Upper lobe of right lung (tissue), 1 donor: ENCODE measurements around the gene TMED8. TPM values are rescaled to one million over a fixed set of nuclear protein-coding genes. Genes with fewer than 3 reads are reported as not detected.
A peak's percentile ranks its signal among the peaks of the same experiment; 100 is the strongest.

ENCODE experiments used
- ATAC-seq: fragments of 200-7000 bp; cut with Tn5 transposase; one replicate; pipeline ENCODE4 v1.9.1; 2020; ENCODE audit warnings: mild to moderate bottlenecking, moderate library complexity
- DNase-seq: peaks from one replicate; pipeline ENCODE4 v3.0.0-alpha.2; 2020
- H3K27ac ChIP-seq: fragments of 200-600 bp; one replicate; pipeline ENCODE4 v1.8.0; 2022
- H3K27me3 ChIP-seq: fragments of 200-600 bp; one replicate; pipeline ENCODE4 v1.8.0; 2022; ENCODE audit warnings: mild to moderate bottlenecking
- H3K36me3 ChIP-seq: fragments of 200-600 bp; one replicate; pipeline ENCODE4 v1.8.0; 2022
- H3K4me1 ChIP-seq: fragments of 200-600 bp; one replicate; pipeline ENCODE4 v1.8.0; 2022
- H3K4me3 ChIP-seq: fragments of 200-600 bp; one replicate; pipeline ENCODE4 v1.8.0; 2022; ENCODE audit warnings: mild to moderate bottlenecking
- H3K9me3 ChIP-seq: fragments of 200-600 bp; one replicate; pipeline ENCODE4 v1.8.0; 2022
- intact Hi-C: fragments of 100-400 bp; cut with DNase I; formaldehyde crosslinking; loops from one replicate; pipeline ENCODE4 v1.11.0; 2022
- total RNA-seq: library from RNA; stranded (reverse); fragmentation: NEBNext Ultra II Directional; extraction: Animal tissue kit (Norgen Biotek cat#: 25700); gene quantifications from one replicate; pipeline ENCODE4 v1.2.1, GENCODE V29; 2021
- TF ChIP-seq, protein P1 (sequence below): fragments of 200-600 bp; IDR thresholded peaks from one replicate; pipeline ENCODE4 v1.8.0; 2022; ENCODE audit warnings: antibody characterized with exemption
- donor health status: DM: no; HTN: yes; CAD: no; lungs with severe emphysema.

TMED8 gene
- total RNA-seq, 1 donor from 2014 or later = 11.3 TPM

DNA sequence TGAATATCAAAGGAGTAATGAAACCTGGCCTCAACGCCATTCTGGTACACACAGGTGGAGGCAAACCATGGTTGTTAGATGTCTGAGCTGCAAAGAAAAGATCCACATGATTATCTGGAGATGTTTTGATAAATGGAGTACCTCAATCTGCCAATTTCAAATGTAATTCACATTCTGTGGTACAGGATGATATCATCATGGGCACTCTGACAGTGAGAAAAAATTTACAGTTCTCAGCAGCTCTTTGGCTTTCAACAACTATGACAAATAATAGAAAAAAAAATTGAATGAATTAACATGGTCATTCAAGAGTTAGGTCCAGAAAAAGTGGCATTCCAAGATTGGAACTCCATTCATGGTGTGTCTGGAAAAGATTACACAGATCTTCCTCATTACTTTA, 17.3 kb downstream of the TMED8 start:
- no peak overlapping the region for H3K27ac ChIP-seq
- intact Hi-C loops = no loop called here
- no peaks in the 10 kb centered on the region for H3K27me3 ChIP-seq
- H3K9me3 ChIP-seq = no peaks in the 10 kb centered on the region
- ATAC-seq = no peak
- no peak for DNase-seq
- TF ChIP-seq, protein P1, sequence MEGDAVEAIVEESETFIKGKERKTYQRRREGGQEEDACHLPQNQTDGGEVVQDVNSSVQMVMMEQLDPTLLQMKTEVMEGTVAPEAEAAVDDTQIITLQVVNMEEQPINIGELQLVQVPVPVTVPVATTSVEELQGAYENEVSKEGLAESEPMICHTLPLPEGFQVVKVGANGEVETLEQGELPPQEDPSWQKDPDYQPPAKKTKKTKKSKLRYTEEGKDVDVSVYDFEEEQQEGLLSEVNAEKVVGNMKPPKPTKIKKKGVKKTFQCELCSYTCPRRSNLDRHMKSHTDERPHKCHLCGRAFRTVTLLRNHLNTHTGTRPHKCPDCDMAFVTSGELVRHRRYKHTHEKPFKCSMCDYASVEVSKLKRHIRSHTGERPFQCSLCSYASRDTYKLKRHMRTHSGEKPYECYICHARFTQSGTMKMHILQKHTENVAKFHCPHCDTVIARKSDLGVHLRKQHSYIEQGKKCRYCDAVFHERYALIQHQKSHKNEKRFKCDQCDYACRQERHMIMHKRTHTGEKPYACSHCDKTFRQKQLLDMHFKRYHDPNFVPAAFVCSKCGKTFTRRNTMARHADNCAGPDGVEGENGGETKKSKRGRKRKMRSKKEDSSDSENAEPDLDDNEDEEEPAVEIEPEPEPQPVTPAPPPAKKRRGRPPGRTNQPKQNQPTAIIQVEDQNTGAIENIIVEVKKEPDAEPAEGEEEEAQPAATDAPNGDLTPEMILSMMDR = no peak
- no peaks in the 10 kb centered on the region for H3K4me1 ChIP-seq
- no peaks in the 10 kb centered on the region for H3K36me3 ChIP-seq
- H3K4me3 ChIP-seq = no peak overlapping the region

DNA sequence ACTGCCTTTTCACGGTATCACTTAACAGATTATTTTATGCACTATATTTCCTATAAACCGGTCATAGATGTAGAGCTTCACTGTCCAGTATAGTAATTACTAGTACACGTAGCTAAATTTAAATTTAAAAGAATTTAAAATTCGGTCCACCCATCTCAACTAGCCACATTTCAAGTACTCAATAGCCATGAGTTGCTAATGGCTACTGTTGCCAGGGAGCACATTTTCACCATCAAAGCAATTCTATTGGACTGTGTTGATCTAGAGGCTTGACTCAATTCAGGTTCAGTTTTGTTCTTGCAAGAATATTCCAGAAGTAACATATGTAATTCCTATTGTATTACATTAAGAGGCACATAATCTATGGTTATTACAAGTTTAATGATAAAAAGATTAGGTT, 20.0 kb downstream of the TMED8 start:
- H3K9me3 ChIP-seq = no peaks in the 10 kb centered on the region
- H3K36me3 ChIP-seq = no peaks in the 10 kb centered on the region
- H3K4me1 ChIP-seq = no peaks in the 10 kb centered on the region
- no peak for ATAC-seq
- H3K27me3 ChIP-seq = no peaks in the 10 kb centered on the region
- no peak for DNase-seq
- H3K27ac ChIP-seq = no peak overlapping the region
- intact Hi-C loops = no loop called here
- TF ChIP-seq, protein P1 = no peak
- no peak overlapping the region for H3K4me3 ChIP-seq

DNA sequence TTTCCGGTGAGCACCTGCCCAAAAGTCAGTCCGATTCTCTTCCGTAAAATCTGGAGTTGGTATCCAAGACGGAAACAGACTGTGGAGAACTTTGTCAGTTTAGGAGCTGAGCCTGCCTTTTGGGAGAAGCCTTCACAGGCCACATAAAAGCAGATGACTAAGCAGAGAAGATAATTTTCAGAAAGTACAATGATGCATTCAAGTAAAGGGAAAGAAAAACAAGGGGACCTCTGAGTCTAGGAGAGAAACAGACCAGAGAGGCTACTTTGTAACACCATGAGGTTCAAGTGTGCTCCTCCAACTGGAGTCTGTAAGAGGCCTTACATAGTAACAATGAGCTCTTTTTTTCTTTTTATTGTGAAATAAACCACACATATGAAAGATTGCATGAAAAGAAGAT, 21.1 kb downstream of the TMED8 start:
- Histone ChIP-seq H3K9me3 (no peaks in the 10 kb centered on the region), H3K36me3 (no peaks in the 10 kb centered on the region), H3K4me1 (no peaks in the 10 kb centered on the region), H3K27me3 (no peaks in the 10 kb centered on the region), H3K27ac (no peak overlapping the region), H3K4me3 (no peak overlapping the region)
- TF ChIP-seq, protein P1 = no peak
- ATAC-seq = no peak
- intact Hi-C loops = no loop called here
- no peak for DNase-seq

DNA sequence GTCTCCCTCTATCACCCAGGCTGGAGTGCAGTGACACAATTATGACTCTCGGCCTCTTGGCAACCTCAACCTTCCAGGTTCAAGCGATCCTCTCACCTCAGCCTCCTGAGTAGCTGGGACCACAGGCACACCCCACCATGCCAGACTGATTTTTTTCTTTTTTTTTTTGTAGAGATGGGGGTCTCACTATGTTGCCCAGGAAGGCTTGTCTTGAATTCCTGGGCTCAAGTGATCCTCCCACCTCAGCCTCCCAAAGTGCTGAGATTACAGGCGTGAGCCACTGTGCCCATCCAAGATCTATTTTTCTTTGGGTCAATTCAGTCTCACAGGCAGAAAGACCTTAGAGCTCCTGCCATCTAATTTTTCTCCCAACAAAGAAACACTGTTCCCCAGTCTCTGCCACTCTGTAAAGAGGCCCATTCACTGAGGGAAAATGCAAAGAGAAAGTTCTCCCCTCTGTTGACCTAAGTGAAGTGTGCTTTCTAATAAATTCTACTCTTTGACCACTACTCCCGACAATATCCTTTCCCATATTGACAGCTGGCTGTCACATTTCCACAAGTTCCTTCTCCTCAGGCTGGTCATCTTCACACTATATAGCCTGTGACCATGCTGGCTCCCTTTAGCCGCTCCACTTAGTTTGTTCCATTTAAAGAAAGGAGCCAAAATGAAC, 23.3 kb downstream of the TMED8 start:
- no peaks in the 10 kb centered on the region for H3K4me1 ChIP-seq
- ATAC-seq = no peak
- no peaks in the 10 kb centered on the region for H3K9me3 ChIP-seq
- no peak overlapping the region for H3K4me3 ChIP-seq
- H3K36me3 ChIP-seq = peaks cover 4% of the 10 kb centered on the region
- DNase-seq = no peak
- TF ChIP-seq, protein P1 = no peak
- no peak overlapping the region for H3K27ac ChIP-seq
- intact Hi-C loops = no loop called here
- H3K27me3 ChIP-seq = no peaks in the 10 kb centered on the region

DNA sequence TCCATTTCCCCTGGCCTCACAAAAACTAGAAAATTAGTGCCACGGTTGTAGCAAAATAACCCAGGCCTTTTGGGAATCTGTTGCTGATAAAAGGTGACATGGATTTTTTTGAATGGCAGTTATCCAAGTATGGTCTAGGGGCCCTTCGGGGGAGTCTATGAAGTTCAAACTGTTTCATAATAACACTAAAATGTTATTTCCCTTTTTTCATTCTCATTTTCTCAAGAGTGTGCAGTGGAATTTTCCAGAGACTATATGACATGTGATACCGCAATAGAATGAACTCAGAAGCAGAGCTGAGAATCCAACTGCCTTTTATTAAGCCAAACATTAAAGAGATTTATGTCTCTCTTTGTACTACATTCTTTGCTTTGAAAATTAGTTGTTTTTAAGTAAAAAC, 29.1 kb downstream of the TMED8 start:
- no peaks in the 10 kb centered on the region for H3K27me3 ChIP-seq
- DNase-seq (no peak), ATAC-seq (peak; percentile 37)
- H3K36me3 ChIP-seq = peaks cover 10% of the 10 kb centered on the region
- no peaks in the 10 kb centered on the region for H3K4me1 ChIP-seq
- intact Hi-C loops = no loop called here
- TF ChIP-seq, protein P1 = no peak
- H3K9me3 ChIP-seq = no peaks in the 10 kb centered on the region
- H3K27ac ChIP-seq = no peak overlapping the region
- no peak overlapping the region for H3K4me3 ChIP-seq

DNA sequence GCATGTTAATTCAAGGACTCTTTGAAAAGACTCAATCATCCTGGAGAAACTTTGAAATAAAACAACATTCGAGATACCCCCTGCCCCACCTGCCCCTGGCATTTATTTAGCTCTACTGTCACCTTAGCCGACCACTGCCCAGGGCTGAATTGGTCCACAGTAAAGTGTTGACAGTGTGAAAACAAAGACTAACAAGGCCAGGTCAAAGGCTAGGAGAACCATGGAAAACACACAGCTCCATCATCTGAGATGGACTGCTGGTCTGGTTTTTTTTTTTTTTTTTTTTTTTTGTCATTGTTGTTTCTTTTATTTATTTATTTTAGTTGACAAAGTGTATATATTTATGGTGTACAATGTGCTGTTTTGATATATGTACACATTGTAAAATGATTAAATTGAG, 30.4 kb downstream of the TMED8 start:
- Histone ChIP-seq H3K36me3 (peaks cover 22% of the 10 kb centered on the region), H3K27me3 (no peaks in the 10 kb centered on the region), H3K4me3 (no peak overlapping the region), H3K9me3 (no peaks in the 10 kb centered on the region), H3K27ac (no peak overlapping the region), H3K4me1 (no peaks in the 10 kb centered on the region)
- ATAC-seq (no peak), DNase-seq (no peak)
- intact Hi-C loops = no loop called here
- TF ChIP-seq, protein P1 = no peak
